ENCODE measurements around the gene MERTK. TPM values are rescaled to one million over a fixed set of nuclear protein-coding genes. Genes with fewer than 3 reads are reported as not detected.
"Not testable (repeated sequence)": the region's sequence is repeated elsewhere in the genome, so short reads cannot be mapped to it uniquely, and the experiment has no call there.

The MERTK gene
- total RNA-seq, 2 experiments from 2014 or later, result 0.51 to 0.65 TPM

DNA sequence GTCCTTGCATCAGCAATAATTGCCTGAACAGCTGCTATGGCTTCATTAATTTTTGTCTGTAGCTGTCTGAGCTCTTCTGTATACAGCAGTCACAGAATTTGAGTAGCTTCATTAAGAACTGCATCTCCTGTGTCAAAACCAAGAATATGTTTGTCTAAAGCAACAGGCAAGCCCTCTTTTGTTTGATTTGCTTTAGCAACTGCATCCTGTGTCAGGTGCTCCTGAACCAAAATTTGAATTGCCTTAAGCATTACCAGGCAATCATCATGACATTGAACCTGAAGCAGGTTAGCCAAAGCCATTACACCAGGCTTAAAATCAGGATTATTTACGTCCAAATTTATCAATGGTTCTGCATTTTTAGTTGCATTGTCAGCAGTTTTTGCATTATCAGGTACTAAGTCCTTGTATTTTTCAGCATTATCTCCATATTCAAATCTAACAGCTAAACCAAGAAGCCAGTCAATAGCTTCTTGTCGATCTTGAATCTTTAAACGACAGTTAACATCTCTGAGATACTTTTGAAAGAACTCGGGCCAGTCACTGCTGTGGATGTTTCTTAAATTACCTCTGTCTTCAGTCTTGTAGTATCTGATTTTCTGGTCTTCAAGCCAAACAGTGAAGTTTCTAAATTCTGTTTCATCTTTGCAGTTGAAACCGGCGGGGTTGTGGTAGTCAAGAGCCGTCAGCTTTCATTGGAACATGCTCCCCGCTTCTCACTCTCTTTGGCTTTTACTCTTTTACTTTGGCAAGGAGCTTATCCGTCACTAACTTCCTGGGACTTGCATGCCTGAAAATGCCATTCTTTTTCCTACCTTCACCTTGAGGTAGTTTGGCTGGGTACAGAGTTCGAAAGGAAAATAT, 42.2 kb downstream of the MERTK start:
- ChIA-PET POLR2A (no interaction called here), CTCF (interaction anchor here (0.5 kb wide), 1 partner anchor 23 kb away, joined by 3 read pairs; no protein-coding TSS in a partner anchor)

GRCh38 chr2:111941531-111941930, 43.1 kb downstream of the MERTK start:
- POLR2A ChIA-PET, result no interaction called here
- CTCF ChIA-PET, result no interaction called here

DNA sequence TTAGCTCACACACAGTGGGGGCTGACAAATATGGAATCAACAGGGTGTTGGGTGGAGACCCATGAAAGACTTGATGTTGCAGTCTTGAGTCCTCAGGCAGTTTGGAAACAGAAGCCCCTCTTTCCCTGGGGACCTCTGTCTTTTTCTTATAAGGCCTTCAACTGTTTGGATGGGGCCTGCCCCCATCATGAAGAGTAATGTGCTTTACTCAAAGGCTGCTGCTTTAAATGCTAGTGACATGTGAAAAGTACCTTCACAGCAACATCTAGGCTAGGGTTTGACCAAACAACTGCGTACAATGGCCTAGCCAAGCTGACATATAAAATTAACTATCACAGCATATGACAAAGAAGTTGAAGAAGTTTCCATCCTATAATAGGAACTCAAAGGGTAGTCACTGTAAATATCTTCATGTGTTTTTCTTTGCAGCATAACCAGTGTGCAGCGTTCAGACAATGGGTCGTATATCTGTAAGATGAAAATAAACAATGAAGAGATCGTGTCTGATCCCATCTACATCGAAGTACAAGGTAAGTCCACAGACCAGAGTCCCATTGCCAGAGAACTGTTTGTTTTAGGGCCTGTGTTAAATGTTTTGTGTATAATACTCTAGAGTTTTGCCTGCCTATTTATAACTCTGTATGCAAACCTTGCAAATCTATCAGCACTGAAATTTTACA, 46.3 kb downstream of the MERTK start:
- POLR2A ChIA-PET, result no interaction called here
- CTCF ChIA-PET, result no interaction called here

- CTCF ChIA-PET, result no interaction called here
- POLR2A ChIA-PET, result no interaction called here
Measured at GRCh38 chr2:111945444-111946293, 47.3 kb downstream of the MERTK start.

DNA sequence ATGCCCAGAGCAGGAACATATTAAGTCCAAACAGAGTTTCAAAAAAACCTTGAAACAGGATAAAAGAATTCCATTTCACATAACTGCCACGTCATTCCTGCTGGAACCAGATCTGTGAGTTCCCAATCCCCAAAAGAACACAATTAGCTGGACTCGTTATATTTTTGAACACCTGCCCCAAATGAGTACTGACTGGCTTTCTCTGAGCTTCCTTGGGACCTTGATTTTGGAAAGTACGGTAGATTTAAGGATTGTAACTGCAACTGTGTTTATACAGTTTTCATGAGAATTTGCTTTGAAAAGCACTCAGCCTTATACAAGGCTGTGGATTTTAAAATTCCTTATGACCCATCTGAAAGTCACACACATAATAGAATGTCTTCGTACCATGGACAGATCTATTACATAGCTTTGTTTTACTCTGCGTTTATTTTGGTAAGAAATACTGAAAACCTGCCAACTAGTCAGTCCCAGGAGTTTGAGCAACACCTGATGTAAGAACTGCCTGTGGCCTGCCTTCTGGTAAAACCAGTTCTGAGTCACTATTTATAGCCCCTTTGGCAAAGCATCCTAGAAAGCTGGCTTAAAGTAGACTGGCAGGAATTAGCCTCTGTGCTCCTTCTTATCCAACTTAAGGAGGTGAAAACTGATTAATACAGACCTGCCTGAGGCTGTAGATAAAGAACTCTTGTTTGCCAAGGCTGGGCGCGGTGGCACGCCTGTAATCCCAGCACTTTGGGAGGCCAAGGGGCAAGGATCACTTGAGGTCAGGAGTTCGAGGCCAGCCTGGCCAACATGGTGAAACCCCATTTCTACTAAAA, 48.1 kb downstream of the MERTK start:
- CTCF ChIA-PET, result no interaction called here

DNA sequence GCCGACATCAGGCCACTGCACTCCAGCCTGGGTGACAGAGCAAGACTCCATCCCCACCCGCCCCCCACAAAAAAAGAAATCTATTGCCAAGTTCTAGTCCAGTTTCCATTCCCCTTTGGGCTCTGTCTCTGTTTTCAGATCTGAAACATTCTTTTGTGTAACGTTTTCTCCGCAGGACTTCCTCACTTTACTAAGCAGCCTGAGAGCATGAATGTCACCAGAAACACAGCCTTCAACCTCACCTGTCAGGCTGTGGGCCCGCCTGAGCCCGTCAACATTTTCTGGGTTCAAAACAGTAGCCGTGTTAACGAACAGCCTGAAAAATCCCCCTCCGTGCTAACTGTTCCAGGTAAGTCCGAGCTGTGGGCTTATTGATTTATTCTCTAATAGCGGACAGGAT, 48.8 kb downstream of the MERTK start:
- POLR2A ChIA-PET, result no interaction called here
- CTCF ChIA-PET, result no interaction called here

More for the DNA sequence above, 48.1 kb downstream of the MERTK start:
- POLR2A ChIA-PET, result no interaction called here

DNA sequence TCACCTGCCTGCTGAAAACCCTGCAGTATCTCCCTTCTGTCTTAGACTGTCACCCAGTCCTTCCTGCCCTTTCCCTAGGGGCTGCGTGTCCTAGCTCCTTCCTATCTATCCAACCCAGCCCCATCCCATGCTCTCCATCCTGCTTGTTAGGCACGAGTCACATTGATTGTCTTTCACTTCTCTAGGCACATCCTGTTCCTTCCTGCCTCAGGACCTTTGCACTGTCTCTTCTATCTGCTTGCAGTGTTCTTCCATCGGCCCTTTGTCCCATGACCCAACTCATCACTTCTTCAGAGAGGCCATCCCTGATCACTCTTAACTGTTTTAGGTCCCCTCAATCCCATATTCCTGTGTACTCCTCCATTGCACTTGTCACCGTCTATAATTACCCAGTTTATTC, 50.4 kb downstream of the MERTK start:
- POLR2A ChIA-PET, result no interaction called here
- CTCF ChIA-PET, result no interaction called here

DNA sequence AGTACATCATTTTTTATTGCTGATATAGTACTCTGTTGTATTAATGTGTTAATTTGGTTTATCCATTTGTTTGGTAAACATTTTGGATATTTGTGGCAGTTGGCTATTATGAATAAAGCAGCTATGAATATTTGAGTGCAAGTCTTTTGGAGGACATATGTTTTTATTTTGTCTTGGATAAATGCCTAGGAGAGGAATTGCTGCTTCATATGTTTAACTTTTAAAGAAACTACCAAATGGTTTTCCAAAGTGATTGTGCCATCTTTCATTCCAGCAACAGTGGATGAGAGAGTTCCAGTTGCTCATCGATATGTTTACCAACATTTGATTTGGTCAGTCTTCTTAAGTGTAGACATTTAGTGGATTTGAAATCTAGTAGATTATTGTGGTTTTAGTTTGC, 51.8 kb downstream of the MERTK start:
- ChIA-PET POLR2A (interaction anchor here (0.6 kb wide), 1 partner anchor 205 kb away, joined by 3 read pairs; no protein-coding TSS in a partner anchor), CTCF (no interaction called here)

- ChIA-PET POLR2A (no interaction called here), CTCF (no interaction called here)
Measured at GRCh38 chr2:111951486-111951885, 53.1 kb downstream of the MERTK start.

DNA sequence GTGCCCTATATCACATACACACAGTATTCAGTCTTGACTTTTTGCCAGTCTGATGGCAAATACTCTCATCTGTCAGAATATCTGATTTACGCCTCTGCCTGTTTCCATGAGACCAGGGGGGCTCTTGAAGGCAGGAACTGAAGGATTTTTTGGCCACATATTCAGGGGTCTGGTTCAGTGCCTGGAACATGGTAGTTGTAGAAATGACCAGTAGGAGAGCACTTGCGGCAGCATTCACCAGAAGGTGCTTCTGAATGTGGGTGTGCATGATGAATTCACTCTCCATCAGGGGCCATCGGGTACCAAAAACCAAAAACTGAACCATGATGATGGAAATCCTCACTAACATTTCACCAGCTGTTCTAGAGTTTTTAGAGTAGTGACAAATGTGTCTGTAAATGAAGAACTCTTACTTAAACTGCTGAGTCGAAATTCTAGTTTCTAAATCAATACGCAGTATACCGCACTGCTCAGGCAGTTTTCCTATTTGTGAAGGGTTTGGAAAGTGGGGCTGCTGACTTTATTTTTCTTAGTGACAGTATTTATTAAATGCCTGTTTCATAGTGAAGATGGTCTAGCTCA, 54.6 kb downstream of the MERTK start:
- POLR2A ChIA-PET, result no interaction called here

DNA sequence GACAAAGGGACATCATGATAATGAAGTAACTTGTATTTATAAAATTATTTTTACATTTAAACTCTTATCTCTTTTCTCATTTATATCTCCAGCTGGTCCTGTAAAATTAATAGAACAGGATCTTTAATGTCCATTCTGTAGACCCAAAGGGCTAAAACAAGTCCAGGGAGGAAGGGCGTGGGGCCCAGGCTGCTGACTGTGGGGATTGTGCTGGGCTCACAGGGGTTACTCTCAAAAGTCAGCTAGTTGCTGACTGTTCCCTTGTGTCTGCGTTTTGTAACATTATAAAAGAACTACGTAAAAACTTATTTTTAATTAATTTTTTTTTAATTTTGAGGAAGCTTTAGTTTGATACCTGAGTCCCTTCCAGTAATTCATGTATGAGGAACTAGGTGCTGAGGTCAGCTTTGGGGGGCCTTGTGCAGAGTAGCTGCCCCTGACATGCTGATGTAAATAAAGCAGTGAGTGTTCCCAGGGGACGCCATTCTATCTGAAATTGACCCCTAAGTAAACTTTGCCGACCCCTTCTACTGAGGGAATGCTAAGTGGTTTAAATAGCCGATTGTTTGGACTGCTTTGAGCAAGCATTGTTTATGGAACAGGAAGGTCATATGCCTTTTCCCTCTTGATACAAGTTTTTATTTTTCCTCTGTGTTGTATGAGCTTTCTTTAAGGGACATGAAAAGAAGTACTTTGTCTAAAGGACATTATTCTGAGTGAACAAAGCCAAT, 56.4 kb downstream of the MERTK start:
- ChIA-PET CTCF (interaction anchor here (0.6 to 0.7 kb wide), 2 partner anchors 13 to 1820 kb away, joined by 3 to 5 read pairs; no protein-coding TSS in a partner anchor), POLR2A (no interaction called here)

More for the DNA sequence above, 54.6 kb downstream of the MERTK start:
- CTCF ChIA-PET, result interaction anchor here (0.6 kb wide), 1 partner anchor 778 kb away, joined by 3 read pairs; no protein-coding TSS in a partner anchor

DNA sequence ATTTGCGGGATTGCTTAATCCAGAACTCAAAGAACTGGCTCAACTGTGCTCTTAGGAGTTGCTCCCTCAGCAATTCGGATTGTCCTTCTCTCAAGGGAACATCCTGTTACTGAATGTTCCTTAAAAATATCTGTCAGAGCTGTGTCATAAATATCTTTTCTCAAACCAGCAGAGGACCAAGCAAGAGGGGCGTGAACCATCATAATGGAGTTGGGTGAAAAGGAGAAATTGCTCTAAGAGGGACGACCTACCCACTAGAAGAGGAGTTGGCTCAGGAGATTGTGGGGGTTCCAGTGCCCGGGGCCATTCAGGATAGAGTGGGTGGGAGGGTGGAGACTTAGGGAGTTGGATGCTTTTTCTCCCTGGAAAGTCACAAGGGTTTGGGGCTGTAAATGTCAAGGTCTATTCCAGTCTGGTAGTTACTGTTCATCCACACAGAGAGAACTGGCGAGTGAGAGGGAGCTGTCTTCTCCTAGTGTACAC, 59.5 kb downstream of the MERTK start:
- POLR2A ChIA-PET, result no interaction called here
- CTCF ChIA-PET, result no interaction called here

GRCh38 chr2:111958901-111959300, 60.5 kb downstream of the MERTK start:
- CTCF ChIA-PET, result no interaction called here
- POLR2A ChIA-PET, result no interaction called here

DNA sequence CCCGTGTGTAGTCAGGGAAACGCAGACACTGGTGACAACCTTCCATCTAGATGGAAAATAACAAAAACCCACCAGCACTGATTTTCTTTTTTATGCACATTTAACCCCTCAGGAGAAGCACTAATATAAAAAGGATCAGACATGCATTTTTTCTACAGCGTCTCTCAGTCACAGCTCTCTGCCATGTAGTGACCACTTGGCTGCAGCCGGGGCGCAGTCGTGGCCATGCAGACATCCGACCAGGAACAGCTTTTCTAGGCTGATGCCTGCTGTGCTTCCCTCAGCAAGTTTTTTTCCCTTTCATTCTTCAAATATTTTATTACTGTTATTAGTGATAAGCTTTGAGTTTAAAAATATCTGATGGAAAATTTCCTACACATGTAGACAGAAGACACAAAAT, 63.3 kb downstream of the MERTK start:
- CTCF ChIA-PET, result no interaction called here

DNA sequence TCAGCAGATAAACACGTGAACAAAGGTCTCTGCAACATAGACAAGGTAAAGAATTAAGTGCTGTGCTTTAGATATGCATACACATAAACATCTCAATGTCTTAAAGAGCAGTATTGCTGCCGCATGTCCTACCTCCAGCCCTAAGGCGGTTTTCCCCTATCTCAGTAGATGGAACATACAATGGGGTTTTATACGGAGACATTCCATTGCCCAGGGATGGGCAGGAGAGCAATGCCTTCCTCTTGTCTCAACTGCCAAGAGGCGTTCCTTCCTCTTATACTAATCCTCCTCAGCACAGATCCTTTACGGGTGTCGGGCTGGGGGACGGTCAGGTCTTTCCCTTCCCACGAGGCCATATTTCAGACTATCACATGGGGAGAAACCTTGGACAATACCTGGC, 64.7 kb downstream of the MERTK start:
- POLR2A ChIA-PET, CTCF ChIA-PET: not testable (repeated sequence)

More for the DNA sequence above, 63.3 kb downstream of the MERTK start:
- POLR2A ChIA-PET, result no interaction called here

- POLR2A ChIA-PET, CTCF ChIA-PET: not testable (repeated sequence)
Measured at GRCh38 chr2:111963508-111963907, 65.1 kb downstream of the MERTK start.

GRCh38 chr2:111965062-111965461, 66.7 kb downstream of the MERTK start:
- CTCF ChIA-PET, result no interaction called here

GRCh38 chr2:111966241-111966640, 67.8 kb downstream of the MERTK start:
- ChIA-PET POLR2A (no interaction called here), CTCF (no interaction called here)

More at GRCh38 chr2:111965062-111965461, 66.7 kb downstream of the MERTK start:
- POLR2A ChIA-PET, result no interaction called here
